GM19351 (cell line): ENCODE measurements around the gene BATF3.
A peak's percentile ranks its signal among the peaks of the same experiment; 100 is the strongest.
"Not testable (repeated sequence)": the region's sequence is repeated elsewhere in the genome, so short reads cannot be mapped to it uniquely, and the experiment has no call there.

ENCODE experiments used
- ATAC-seq: cut with Tn5 transposase; IDR thresholded peaks from one replicate; pipeline ENCODE4 v1.9.1; 2021; ENCODE audit warnings: mild to moderate bottlenecking, moderate library complexity; ENCODE audit not compliant: unreplicated experiment

The BATF3 gene

DNA sequence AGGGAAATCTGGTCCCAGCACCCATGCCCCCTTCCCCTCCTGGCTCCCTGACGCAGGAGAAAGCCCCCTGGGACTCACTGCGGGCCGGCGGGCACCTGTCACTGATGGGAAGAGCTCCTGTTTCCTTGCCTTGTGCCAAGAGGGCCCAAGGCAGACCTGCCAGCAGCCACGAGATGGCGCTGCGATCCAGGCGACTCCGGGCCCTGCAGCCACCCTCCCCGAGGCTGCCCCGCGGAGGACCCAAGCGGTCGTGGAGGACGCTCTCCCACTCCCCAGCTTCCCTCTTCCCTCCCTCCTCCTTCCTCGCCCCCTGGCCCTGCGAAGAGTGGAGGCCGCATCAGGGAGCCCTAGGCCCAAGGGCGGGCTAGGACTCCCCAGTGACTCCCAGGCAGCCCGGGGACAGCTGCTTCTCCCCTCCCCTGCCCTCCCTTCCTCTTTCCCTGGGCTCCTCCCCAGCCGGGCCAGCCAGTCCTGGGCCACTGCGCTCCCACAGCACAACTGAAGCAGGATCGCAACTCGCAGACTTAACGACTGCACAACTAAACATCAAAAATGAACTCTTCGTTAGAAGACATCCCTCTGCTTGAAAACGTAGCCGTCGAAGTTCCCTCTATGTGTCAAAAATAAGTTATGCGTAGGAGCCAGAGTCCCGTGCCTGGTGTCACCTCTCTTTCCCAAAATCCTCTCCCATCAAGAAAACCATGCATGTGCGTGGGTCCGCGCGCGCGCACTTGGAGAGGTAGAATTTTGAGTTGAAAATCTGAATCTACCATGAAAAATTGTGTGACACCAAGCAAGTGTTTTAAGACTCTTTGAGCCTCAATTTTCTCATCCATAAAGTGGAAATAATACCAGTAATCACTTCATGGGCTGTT, 34.2 kb downstream of the BATF3 start:
- ATAC-seq, result peak; percentile 88

DNA sequence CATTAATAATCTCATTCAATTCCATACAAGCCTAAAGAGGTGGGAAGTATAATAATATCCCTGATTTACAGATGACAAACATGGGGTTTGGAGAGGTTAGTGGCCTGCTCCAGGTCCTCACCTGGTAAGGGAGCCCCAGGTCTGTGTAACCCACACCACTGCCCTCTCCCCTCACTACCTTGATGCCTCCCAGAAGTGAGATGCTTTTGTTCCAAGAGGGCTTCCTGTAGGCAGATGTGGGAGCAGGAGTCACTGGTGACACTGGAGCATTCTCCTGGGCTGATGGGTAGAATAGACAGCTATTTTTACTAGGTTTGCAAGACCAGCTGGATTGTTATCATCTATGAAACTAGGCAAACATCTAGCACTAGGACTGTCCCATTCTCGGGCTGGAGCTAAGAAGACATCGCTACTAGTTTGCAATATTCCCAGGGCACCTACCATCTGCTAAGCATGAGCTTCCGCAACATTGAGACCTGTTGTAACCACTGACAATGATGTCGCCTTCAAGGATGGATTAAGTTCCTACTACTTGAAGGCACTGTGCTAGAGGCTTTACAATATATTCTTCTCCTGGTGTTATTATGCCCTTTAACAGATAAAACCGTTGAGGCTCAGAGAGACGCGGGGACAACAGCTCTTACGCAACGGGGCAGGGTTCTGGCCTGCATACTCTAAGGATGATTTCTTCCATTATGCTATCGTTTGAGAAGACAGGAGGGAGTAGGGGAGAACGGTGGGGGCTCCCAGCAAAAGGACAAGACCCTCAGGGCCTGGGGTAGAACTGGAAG, 35.0 kb downstream of the BATF3 start:
- no peak for ATAC-seq

DNA sequence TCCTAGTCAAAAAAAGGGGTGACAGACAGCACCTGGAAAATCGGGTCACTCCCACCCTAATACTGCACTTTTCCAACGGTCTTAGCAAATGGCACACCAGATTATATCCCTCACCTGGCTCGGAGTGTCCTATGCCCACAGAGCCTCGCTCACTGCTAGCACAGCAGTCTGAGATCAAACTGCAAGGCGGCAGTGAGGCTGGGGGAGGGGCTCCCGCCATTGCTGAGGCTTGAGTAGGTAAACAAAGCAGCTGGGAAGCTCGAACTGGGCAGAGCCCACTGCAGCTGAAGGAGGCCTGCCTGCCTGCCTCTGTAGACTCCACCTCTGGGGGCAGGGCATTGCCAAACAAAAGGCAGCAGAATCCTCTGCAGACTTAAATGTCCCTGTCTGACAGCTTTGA, 41.4 kb downstream of the BATF3 start:
- ATAC-seq, result not testable (repeated sequence)

DNA sequence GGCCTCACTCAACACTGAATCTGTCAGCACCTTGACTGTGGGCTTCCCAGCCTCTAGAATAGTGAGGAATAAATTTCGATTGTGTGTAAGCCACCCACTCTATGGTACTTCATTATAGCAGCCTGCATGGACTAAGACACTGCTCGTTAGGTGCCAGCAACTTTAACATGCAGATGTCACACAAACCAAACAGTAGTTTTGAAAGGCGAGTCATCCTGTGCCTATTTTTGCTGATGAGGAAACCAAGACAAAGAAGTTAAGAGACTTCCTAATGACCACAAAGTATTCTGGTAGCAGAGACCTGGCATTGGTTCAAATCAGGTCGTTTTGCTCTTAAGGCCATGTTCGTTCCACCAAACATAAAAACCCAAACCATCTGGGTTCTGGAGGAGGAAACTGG, 42.9 kb downstream of the BATF3 start:
- ATAC-seq, result peak; percentile 69

DNA sequence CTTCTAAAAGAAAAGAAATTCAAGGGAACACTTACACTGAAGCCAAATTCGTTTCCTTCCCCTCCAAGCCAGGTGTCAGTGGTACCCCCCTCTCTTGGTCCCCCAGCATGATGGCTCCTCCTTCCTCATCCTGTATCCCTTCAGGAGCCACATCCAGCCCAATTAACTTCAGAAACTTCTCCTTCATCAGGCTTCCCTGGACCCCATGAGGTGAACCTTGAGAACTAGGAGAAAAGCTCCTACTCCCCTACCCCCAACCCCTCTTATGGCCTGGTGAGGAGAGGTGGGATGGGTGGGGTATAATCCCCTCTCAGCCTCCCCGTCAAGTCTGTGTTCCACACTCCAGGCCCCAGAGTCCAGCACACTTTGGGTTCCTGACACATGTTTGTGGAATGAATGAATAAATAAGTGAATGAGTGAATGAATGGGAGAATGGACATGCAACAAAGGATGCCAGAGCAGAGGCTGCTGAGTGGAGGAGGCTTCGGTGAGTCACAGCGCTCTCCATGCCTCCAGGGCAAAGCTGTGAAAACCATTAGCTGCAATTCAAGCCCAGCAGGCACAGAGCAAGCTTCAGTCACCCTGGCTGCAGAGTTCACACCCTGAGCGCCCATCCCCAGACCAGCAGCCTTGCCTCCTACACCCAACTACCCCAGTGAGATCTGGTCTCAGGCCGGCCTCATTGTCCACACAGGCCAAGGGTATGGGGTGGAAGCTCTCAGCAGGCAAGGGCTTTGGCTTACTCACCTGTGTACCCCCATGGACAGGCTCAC, 43.8 kb downstream of the BATF3 start:
- ATAC-seq, result no peak

DNA sequence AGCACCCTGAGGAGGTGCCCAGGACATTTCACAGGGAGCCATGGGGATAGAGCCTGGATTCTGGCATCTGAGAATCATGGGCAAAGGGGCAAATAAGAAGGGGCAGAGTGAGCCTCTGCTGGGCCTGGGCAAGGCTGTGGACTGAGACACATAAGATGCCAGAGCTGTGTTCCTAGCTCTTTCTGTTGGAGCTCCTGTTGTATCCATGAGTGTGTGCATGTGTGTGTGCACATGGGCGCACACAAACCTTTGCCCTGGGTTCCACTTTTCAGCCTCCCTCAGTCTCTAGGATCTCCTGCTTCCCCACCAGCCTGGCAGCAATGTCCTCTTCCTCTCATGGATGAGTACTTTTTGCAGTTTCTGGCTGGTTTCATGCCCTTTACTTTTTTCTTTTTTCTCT, 47.0 kb downstream of the BATF3 start:
- ATAC-seq, result no peak

DNA sequence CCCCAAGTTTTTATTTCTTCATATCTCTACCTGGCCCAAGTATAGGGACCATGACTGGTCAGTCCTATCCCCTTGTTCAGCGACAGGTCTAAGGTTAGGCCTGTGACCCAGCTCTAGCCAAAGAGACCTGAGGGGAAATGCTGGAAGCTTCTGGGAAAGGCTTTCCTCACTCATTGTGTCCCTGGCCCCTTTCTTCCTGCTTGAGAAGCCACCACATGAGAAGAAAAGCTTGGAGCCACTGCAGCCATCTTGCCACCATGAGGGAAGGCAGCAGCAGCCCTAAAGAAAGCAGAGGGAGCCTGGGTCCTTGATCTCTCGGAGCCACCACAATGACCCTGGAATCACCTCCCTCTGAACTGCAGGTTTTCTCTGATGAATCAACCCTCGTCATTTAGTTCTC, 47.7 kb downstream of the BATF3 start:
- ATAC-seq, result no peak

DNA sequence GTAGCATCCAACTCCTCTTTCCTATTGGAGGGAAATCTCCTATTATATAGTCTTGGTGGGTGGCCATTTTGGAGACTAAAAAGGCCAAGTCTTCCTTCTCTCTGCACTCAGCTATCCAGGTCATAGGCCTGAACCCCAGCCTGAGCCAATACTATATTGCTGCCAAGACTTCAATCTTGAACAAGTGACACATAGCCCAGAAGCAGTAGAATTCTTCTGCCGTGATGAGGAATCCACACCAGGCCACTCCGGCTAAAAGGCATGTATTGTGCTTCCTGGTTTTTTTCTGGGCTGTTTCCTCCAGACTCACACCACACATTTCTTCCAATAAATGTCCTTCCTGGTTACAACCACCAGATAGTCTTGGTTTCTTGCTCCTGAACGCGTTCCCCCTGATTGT, 48.1 kb downstream of the BATF3 start:
- no peak for ATAC-seq

DNA sequence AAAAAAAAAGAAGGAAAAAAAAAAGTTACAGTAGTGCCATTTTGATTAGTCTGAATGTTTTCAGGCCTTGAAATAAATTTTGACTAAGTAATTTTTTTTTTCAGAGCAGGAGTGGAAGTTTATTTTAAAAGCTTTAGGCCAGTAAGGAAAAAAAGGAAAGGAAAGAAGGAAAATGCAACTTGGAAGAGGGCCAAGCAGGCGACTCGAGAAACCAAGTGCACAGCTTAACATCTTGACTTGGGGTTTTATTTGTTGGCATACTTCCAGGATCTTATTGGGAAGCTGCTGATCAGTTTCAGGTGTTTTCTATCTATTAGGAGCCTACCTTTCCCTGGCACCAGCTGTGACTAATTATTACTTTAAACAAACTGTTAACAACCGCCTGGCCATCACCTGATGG, 49.4 kb downstream of the BATF3 start:
- no peak for ATAC-seq

DNA sequence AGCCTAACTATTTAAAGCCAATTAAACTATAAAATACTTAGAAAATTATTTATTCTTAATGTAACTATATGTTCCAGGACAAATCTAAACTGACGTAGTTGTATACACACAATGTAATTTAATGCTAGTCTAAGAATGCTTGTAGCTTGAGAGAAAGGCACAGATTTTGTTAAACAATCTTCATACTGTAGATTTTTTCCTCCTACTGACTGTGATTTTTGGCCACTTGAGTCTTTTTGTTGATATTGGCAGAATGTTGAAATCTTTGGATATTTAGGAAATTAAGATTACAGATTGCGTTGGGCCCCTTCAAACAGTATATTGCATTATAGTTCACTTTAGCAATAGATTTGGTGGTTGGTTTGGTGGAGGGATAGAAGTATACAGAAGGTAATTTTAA, 50.6 kb downstream of the BATF3 start:
- ATAC-seq, result no peak

DNA sequence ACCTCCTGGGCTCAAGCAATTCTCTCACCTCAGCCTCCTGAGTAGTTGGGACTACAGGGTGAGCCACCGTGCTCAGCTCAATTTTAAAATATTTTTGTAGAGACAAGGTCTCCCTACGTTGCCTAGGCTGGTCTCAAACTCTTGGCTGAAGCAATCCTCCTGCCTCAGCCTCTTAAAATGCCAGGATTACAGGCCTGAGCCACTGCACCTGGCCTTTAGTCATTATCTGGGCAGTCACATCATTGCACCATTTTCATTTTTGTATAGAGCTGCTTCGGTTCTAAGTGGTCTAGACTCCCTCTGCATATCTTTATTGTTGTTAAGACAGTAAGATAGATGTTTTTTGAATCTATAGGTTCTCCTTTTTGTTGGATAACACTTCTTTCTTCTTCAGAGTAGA, 51.2 kb downstream of the BATF3 start:
- no peak for ATAC-seq

DNA sequence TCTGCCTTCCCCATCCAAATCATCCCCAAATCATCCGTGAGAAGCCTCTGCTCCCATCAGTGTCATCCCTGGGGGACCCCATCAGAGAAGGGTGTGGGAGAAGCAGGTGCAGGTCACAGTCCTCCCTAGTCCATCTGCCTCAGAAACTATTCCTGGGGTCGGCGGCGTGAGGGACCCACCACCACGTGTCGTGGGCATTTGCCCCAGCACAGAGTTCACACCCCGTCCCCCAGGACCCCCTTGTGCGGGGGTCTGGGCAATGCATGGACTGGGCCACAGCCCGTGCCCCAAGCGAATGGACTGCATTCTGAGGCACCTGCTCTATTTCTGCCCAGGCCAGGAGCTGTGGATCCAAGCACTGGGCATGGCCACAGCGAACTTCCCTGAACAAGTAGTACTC, 52.6 kb downstream of the BATF3 start:
- no peak for ATAC-seq

DNA sequence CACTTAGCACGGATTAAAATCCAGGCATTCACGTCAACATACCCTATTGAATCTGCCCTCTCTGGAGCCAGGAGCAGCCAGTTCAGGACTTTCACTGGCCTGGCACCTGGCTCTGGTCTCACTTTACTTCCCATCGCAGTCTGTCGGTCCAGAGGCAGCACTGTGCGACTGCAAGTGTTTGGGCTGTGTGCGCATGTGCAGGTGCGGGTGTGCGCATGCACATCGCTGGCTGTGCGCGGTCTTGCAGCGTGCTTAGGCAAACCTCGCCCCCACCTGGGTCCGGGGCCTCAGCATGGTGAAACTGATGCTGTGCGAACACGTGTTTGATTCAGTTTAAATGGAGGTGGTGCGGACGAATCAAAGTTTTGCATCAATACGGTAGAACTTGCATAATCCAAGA, 53.1 kb downstream of the BATF3 start:
- ATAC-seq, result no peak

DNA sequence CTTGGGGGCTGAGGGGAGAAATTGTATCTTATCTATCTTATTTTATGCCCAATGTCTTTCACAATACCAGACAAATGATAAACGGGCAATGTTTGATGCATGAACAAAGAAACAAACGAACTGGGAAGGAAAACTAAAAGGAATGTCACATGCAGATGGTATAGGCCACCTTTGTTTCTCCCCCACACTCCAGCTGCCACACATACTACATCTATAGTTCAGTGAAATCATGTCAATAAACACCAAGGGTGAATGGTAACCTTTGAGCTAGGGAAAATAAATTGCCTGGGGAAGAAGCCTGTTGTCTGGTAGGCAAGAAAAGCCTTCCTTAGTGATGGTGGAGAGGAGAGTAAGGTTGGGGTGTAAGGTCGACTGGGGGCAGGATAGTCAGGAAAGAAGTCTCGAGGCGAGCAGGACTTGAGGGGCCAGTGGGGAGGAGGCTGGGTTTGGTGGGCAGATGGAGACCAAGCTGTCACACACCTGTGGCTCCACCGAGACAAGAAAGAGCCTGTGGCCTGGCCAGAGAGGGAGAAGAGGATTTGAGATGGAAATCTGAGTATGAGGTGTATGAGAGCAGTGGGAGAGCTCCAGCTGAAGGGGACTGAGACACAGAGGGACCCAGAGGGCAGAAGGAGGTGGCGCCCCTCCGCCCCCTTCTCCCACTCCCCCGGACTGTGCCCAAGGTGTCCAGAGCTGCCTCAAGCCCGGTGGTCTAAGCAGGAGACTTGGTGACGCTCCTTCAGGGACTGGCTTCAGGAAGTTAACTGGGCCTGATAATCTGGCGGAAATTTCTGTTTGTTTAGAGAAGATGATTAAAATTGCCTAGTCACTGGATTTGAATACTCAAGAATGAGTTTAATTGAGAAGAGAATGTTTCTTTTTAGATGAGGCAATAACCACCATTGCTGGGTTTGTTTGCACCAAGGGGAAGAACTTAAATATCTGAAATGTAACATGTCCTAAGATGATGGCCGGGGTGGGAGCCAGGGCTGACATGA, 53.8 kb downstream of the BATF3 start:
- no peak for ATAC-seq

DNA sequence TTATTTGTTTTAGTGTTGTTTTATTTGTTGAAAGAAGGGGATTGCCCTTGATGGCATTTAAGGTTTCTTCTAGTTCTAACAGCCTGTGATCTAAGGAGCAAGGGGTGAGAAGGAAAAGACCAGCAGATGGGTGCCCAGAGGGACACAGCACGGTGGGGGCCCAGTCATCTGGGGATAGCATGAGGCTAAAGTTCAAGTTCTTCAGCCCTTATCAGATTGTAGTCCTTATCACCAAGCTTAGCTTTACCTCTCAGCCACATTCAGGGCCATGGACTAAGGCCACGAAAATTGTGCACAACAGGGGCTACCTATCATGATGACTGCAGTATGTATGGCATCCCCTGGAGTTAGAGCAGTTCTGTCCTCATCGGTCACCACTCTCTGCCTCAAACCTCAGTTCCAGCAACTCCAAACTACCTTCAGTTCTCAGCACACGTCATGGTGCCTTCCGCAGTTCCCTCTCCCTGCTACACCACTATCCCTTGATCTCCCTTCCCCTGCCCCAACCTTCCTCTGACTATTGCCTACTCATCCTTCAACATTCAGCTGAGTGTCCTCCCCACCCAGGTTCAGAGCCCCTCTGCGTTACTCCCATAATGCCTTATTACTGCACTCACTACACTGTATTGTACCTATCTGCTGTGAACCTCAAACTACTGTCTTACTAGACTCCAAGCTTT, 54.6 kb downstream of the BATF3 start:
- no peak for ATAC-seq

DNA sequence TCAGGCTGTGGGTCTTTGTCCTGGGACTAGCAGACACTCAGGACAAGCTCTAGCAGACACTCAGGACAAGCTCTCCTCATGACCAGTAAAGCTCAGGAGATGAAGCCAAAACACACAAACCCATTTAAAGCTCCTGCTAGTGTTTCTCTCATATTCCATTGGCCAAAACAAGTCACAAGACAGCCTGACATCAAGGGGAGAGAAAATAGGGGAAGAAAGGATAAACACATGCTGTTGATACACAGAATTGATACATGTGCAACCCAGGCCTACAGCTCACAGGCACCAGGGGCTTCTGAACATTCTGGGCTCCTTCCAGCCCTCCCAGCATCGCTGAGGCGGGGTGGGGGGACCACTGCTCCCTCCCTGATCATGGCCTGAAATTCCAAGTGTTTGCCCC, 55.8 kb downstream of the BATF3 start:
- no peak for ATAC-seq

DNA sequence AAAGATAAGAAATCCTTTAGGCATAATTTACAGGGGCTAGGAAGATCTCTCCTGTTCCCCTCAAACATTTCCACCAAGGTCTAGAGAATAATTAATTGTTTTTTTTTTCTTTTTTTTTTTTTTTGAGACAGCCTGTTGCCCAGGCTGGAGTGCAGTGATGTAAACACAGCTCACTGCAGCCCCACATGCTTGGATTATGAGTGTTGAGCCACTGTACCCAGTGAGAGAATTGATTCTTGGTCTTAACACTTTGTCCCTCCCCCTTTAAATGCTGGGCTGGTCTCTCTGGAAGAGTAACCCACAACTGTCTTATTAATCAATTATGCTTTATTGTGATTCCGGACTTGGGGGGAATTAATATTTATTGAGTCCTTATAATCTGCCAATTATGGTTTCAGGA, 57.7 kb downstream of the BATF3 start:
- no peak for ATAC-seq

DNA sequence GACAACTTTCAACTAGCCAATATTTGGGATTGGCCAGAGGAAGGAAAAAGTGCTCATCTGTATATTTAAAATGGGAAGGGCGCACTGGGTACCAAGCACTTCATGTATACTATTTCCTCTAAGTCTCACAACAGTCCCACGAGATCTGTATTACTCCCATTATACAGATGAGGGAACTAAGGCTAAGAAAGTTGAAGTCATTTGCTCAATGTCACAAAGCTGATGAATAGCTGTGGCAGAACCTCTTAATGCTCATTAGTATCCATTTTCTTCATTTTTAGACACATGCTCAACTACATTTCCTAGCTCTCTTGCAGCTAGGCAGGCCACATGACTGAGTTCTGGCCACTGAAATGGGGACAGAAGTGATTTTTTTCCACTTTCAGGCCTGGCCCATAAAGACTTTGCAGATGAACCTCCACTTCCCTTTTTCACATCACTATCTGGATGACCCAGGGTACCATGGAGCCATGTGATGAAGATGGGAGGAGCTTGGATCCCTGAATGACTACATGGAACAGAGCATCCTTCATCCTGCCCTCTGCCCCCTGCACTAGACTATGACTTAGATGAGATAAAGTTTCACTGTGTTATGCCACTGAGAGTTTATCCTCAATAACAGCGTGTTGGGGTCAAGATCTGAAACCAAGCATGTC, 59.3 kb downstream of the BATF3 start:
- no peak for ATAC-seq

DNA sequence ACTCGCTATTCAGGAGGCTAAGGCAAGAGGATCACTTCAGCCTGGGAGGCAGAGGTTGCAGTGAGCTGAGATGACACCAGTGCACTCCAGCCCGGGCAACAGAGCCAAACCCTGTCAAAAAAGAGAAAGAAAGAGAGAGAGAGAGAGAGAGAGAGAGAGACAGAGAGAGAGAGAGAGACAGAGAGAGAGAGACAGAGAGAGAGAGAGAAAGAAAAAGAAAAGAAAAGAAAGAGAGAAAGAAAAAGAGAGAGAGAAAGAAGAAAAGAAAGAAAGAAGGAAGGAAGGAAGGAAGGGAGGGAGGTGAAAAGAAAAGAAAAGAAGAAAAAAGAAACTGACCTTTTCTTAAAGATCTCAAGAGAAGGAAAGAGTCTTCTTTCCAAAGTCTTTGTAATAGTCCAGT, 60.1 kb downstream of the BATF3 start:
- ATAC-seq, result not testable (repeated sequence)
